ENCODE results near the gene PARD3.

GRCh38 chr10:34121125-34121753 lies 693.9 kb downstream of the PARD3 start:
- TF ChIP-seq EZH2 (IDR thresholded peaks at IDR 0.05; ENCODE audit: insufficient read depth, poor library complexity, severe bottlenecking), result no peak
- TF ChIP-seq EZH2phosphoT487 (IDR thresholded peaks at IDR 0.05; ENCODE audit: insufficient read depth, low read depth), result no peak
